Measurements from ENCODE around the gene SEMA5A.

DNA sequence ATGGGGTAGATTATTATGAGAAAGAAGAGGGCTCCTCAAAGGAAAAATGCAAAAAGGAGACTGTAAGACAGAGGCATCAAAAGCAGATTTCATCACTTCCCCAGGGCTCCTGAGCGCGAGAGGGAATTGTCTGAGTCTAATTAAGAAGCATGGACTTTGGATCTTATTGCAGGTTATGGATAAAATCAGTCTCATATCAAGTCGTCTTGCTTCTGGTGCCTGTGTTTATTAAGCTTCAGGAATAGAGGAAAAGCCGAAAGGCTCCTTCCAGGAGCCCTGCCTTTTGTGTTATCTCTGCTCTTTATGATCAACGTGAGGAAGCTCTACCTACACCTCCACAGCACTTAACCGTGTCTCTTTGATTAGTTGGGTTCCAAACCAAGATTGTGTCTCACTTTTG lies 25.0 kb upstream of the SEMA5A start:
- TF ChIP-seq FOXP2 (optimal IDR thresholded peaks at IDR 0.05; ENCODE audit: borderline replicate concordance, extremely low read depth, extremely low read length, insufficient read depth): no peak
- TF ChIP-seq, protein P1, sequence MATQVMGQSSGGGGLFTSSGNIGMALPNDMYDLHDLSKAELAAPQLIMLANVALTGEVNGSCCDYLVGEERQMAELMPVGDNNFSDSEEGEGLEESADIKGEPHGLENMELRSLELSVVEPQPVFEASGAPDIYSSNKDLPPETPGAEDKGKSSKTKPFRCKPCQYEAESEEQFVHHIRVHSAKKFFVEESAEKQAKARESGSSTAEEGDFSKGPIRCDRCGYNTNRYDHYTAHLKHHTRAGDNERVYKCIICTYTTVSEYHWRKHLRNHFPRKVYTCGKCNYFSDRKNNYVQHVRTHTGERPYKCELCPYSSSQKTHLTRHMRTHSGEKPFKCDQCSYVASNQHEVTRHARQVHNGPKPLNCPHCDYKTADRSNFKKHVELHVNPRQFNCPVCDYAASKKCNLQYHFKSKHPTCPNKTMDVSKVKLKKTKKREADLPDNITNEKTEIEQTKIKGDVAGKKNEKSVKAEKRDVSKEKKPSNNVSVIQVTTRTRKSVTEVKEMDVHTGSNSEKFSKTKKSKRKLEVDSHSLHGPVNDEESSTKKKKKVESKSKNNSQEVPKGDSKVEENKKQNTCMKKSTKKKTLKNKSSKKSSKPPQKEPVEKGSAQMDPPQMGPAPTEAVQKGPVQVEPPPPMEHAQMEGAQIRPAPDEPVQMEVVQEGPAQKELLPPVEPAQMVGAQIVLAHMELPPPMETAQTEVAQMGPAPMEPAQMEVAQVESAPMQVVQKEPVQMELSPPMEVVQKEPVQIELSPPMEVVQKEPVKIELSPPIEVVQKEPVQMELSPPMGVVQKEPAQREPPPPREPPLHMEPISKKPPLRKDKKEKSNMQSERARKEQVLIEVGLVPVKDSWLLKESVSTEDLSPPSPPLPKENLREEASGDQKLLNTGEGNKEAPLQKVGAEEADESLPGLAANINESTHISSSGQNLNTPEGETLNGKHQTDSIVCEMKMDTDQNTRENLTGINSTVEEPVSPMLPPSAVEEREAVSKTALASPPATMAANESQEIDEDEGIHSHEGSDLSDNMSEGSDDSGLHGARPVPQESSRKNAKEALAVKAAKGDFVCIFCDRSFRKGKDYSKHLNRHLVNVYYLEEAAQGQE (IDR thresholded peaks at IDR 0.05; ENCODE audit: insufficient read depth in 1 of 2, low read depth in 2 of 2, low read length in 2 of 2): no peak
